OCI-LY1 (cell line): ENCODE data around the gene COPS4.

Source experiments
- H2AFZ ChIP-seq: fragments of 200-600 bp; sonication (generic), shearing (Covaris generic); 2 replicates; pipeline ENCODE4 v1.6.0; 2014; ENCODE audit warnings: antibody characterized with exemption, mild to moderate bottlenecking, low read length
- H3F3A ChIP-seq: fragments of 200-600 bp; sonication (generic), shearing (Covaris generic); 2 replicates; pipeline ENCODE4 v1.6.0; 2014; ENCODE audit warnings: mild to moderate bottlenecking, antibody characterized with exemption, low read length, moderate library complexity; ENCODE audit not compliant: insufficient read depth
- H3K27ac ChIP-seq: fragments of 200-600 bp; sonication (generic); 2 replicates; pipeline ENCODE4 v1.5.1; 2014; ENCODE audit warnings: low read length, mixed run types, mild to moderate bottlenecking, low read depth; ENCODE audit not compliant: poor library complexity, severe bottlenecking
- H3K27me3 ChIP-seq: fragments of 200-600 bp; sonication (generic); 2 replicates; pipeline ENCODE4 v1.6.0; 2014; ENCODE audit warnings: antibody characterized with exemption, mild to moderate bottlenecking, low read length, moderate library complexity; ENCODE audit not compliant: insufficient read depth
- H3K36me3 ChIP-seq: fragments of 200-600 bp; sonication (generic); 2 replicates; pipeline ENCODE4 v1.6.1; 2014; ENCODE audit warnings: mild to moderate bottlenecking, antibody characterized with exemption, low read length, moderate library complexity, mixed read lengths; ENCODE audit not compliant: insufficient read depth
- H3K4me1 ChIP-seq: fragments of 200-600 bp; sonication (generic); 2 replicates; pipeline ENCODE4 v1.5.1; 2014; ENCODE audit warnings: mild to moderate bottlenecking, low read length, moderate library complexity; ENCODE audit not compliant: insufficient read depth, severe bottlenecking
- H3K4me2 ChIP-seq: fragments of 200-600 bp; sonication (generic), shearing (Covaris generic); 2 replicates; pipeline ENCODE4 v1.6.1; 2014; ENCODE audit warnings: low read length
- H3K4me3 ChIP-seq: fragments of 200-600 bp; sonication (generic); 2 replicates; pipeline ENCODE4 v1.5.1; 2014; ENCODE audit warnings: low read length, low read depth, mild to moderate bottlenecking, mixed read lengths; ENCODE audit not compliant: poor library complexity, severe bottlenecking
- H3K79me2 ChIP-seq: fragments of 200-600 bp; shearing (Covaris generic); 2 replicates; pipeline ENCODE4 v1.6.1; 2016; ENCODE audit warnings: mixed run types, low read length, mixed read lengths; ENCODE audit not compliant: insufficient read depth
- H3K9ac ChIP-seq: fragments of 200-600 bp; sonication (generic), shearing (Covaris generic); 2 replicates; pipeline ENCODE4 v1.6.1; 2014; ENCODE audit warnings: mild to moderate bottlenecking, low read length, mixed read lengths
- H3K9me2 ChIP-seq: fragments of 200-600 bp; sonication (generic), shearing (Covaris generic); 2 replicates; pipeline ENCODE4 v1.6.1; 2014; ENCODE audit warnings: low read depth, mild to moderate bottlenecking, low read length, mixed read lengths
- H3K9me3 ChIP-seq: fragments of 200-600 bp; shearing (Covaris generic); 2 replicates; pipeline ENCODE4 v1.6.1; 2014; ENCODE audit warnings: low read length, mixed read lengths
- H4K20me1 ChIP-seq: fragments of 200-600 bp; sonication (generic), shearing (Covaris generic); 2 replicates; pipeline ENCODE4 v1.6.0; 2016; ENCODE audit warnings: mild to moderate bottlenecking, low read length; ENCODE audit not compliant: insufficient read depth
- EZH2 ChIP-seq: fragments of 200-600 bp; sonication (generic), shearing (Covaris generic); IDR thresholded peaks from 2 replicates; pipeline ENCODE4 v1.8.0; 2017; ENCODE audit warnings: borderline replicate concordance, mixed run types, mild to moderate bottlenecking, antibody characterized with exemption, low read length, moderate library complexity, mixed read lengths
- TF ChIP-seq, protein P1 (sequence below): fragments of 200-600 bp; sonication (generic), shearing (Covaris generic); IDR thresholded peaks from 2 replicates; pipeline ENCODE4 v1.5.1; 2017; ENCODE audit warnings: mild to moderate bottlenecking, antibody characterized with exemption, low read length, moderate library complexity, mixed read lengths

COPS4 gene

GRCh38 chr4:83112231-83112630 is 77.2 kb downstream of the COPS4 start:
- no peak overlapping the region; the same call in 1 of the 2 replicates for H2AFZ ChIP-seq
- no peaks in the 10 kb centered on the region for H3K9me2 ChIP-seq
- no peak overlapping the region for H3K4me3 ChIP-seq
- H4K20me1 ChIP-seq: no peaks in the 10 kb centered on the region
- H3K27ac ChIP-seq: peak overlapping the region; percentile 56
- no peak for TF ChIP-seq EZH2
- TF ChIP-seq, protein P1, sequence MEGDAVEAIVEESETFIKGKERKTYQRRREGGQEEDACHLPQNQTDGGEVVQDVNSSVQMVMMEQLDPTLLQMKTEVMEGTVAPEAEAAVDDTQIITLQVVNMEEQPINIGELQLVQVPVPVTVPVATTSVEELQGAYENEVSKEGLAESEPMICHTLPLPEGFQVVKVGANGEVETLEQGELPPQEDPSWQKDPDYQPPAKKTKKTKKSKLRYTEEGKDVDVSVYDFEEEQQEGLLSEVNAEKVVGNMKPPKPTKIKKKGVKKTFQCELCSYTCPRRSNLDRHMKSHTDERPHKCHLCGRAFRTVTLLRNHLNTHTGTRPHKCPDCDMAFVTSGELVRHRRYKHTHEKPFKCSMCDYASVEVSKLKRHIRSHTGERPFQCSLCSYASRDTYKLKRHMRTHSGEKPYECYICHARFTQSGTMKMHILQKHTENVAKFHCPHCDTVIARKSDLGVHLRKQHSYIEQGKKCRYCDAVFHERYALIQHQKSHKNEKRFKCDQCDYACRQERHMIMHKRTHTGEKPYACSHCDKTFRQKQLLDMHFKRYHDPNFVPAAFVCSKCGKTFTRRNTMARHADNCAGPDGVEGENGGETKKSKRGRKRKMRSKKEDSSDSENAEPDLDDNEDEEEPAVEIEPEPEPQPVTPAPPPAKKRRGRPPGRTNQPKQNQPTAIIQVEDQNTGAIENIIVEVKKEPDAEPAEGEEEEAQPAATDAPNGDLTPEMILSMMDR: no peak
- H3K79me2 ChIP-seq: no peaks in the 10 kb centered on the region
- H3K4me1 ChIP-seq: peaks cover 48% of the 10 kb centered on the region
- H3K27me3 ChIP-seq: no peaks in the 10 kb centered on the region
- no peak overlapping the region for H3K9ac ChIP-seq
- no peaks in the 10 kb centered on the region for H3K36me3 ChIP-seq
- H3K9me3 ChIP-seq: no peaks in the 10 kb centered on the region
- H3F3A ChIP-seq: no peaks in the 10 kb centered on the region
- no peak overlapping the region; the same call in 1 of the 2 replicates for H3K4me2 ChIP-seq

- TF ChIP-seq, protein P1: no peak
- TF ChIP-seq EZH2: no peak
- H3K9ac ChIP-seq: no peak overlapping the region
- H2AFZ ChIP-seq: no peak overlapping the region; the same call in 1 of the 2 replicates
These were observed 77.9 kb downstream of the COPS4 start for GRCh38 chr4:83112678-83113428.

GRCh38 chr4:83113429-83113786 is 78.4 kb downstream of the COPS4 start:
- no peaks in the 10 kb centered on the region for H4K20me1 ChIP-seq

More at GRCh38 chr4:83112678-83113428, 77.9 kb downstream of the COPS4 start:
- Histone ChIP-seq H3K4me3 (no peak overlapping the region), H3K27ac (peak overlapping the region; percentile 56), H3K9me2 (no peaks in the 10 kb centered on the region), H3K27me3 (no peaks in the 10 kb centered on the region), H3K4me2 (no peak overlapping the region), H3K36me3 (no peaks in the 10 kb centered on the region), H3K9me3 (no peaks in the 10 kb centered on the region), H3K4me1 (peaks cover 48% of the 10 kb centered on the region), H3F3A (no peaks in the 10 kb centered on the region), H4K20me1 (no peaks in the 10 kb centered on the region), H3K79me2 (no peaks in the 10 kb centered on the region)

More at GRCh38 chr4:83113429-83113786, 78.4 kb downstream of the COPS4 start:
- no peaks in the 10 kb centered on the region for H3K79me2 ChIP-seq
- TF ChIP-seq EZH2: no peak
- TF ChIP-seq, protein P1: no peak
- peaks cover 48% of the 10 kb centered on the region for H3K4me1 ChIP-seq
- H3K27ac ChIP-seq: no peak overlapping the region
- no peaks in the 10 kb centered on the region for H3K36me3 ChIP-seq
- H3F3A ChIP-seq: no peaks in the 10 kb centered on the region
- no peaks in the 10 kb centered on the region for H3K9me2 ChIP-seq
- no peaks in the 10 kb centered on the region for H3K27me3 ChIP-seq
- H2AFZ ChIP-seq: no peak overlapping the region
- H3K9me3 ChIP-seq: no peaks in the 10 kb centered on the region
- H3K9ac ChIP-seq: no peak overlapping the region
- H3K4me2 ChIP-seq: no peak overlapping the region
- H3K4me3 ChIP-seq: no peak overlapping the region
